Activated B cell treated with CpG ODN at 0.5 μM for 24 hours (primary cell): ENCODE data around the gene CFAP210. TPM values are rescaled to one million over a fixed set of nuclear protein-coding genes. Genes with fewer than 3 reads are reported as not detected.

Source experiments
- ATAC-seq: fragments of 200-7000 bp; cut with Tn5 transposase; one replicate; pipeline ENCODE4 v1.10.0; 2021; ENCODE audit warnings: low read depth, mild to moderate bottlenecking, moderate library complexity
- CTCF ChIA-PET: fragments of 350-600 bp; sonication (Branson Sonifier 250); formaldehyde crosslinking; loops from one replicate; lab custom pipeline; 2021; ENCODE audit warnings: antibody characterized with exemption; lab: Charles Lee
- POLR2A ChIA-PET: fragments of 350-600 bp; sonication (Branson Sonifier 250); formaldehyde crosslinking; loops from one replicate; lab custom pipeline; 2021; ENCODE audit warnings: antibody characterized with exemption; lab: Charles Lee
- DNase-seq: peaks from one replicate; pipeline ENCODE4 v3.0.0; 2022
- H3K27ac Mint-ChIP-seq: one replicate; pipeline ENCODE4 v1.8.0; 2020; ENCODE audit warnings: mixed read lengths
- H3K27me3 Mint-ChIP-seq: one replicate; pipeline ENCODE4 v1.8.0; 2021; ENCODE audit warnings: mixed read lengths
- H3K36me3 Mint-ChIP-seq: one replicate; pipeline ENCODE4 v1.8.0; 2021; ENCODE audit warnings: low read depth, mixed read lengths
- H3K4me1 Mint-ChIP-seq: one replicate; pipeline ENCODE4 v1.8.0; 2021; ENCODE audit warnings: mixed read lengths
- H3K4me3 Mint-ChIP-seq: one replicate; pipeline ENCODE4 v1.8.0; 2020; ENCODE audit warnings: mild to moderate bottlenecking, mixed read lengths
- H3K9me3 Mint-ChIP-seq: one replicate; pipeline ENCODE4 v1.8.0; 2020; ENCODE audit warnings: mixed read lengths
- intact Hi-C: fragments of 100-400 bp; cut with micrococcal nuclease; formaldehyde crosslinking; loops from one replicate; pipeline ENCODE4 v1.15.1; 2024
- total RNA-seq: library from RNA; stranded (reverse); gene quantifications from 2 replicates; pipeline ENCODE4 v1.2.3, GENCODE V29; 2022
- TF ChIP-seq, protein P1 (sequence below): fragments of 200-600 bp; IDR thresholded peaks from one replicate; pipeline ENCODE4 v1.8.0; 2022; ENCODE audit warnings: antibody characterized with exemption, mild to moderate bottlenecking

Gene CFAP210
- total RNA-seq, 1 donor from 2014 or later: not detected

GRCh38 chr2:169647496-169647895 lies 46.7 kb downstream of the CFAP210 start:
- DNase-seq (no peak), ATAC-seq (no peak)
- peaks cover 2% of the 10 kb centered on the region for H3K9me3 Mint-ChIP-seq
- TF ChIP-seq, protein P1, sequence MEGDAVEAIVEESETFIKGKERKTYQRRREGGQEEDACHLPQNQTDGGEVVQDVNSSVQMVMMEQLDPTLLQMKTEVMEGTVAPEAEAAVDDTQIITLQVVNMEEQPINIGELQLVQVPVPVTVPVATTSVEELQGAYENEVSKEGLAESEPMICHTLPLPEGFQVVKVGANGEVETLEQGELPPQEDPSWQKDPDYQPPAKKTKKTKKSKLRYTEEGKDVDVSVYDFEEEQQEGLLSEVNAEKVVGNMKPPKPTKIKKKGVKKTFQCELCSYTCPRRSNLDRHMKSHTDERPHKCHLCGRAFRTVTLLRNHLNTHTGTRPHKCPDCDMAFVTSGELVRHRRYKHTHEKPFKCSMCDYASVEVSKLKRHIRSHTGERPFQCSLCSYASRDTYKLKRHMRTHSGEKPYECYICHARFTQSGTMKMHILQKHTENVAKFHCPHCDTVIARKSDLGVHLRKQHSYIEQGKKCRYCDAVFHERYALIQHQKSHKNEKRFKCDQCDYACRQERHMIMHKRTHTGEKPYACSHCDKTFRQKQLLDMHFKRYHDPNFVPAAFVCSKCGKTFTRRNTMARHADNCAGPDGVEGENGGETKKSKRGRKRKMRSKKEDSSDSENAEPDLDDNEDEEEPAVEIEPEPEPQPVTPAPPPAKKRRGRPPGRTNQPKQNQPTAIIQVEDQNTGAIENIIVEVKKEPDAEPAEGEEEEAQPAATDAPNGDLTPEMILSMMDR: no peak
- CTCF ChIA-PET: no interaction called here
- no peak overlapping the region for H3K4me3 Mint-ChIP-seq
- H3K27ac Mint-ChIP-seq: no peak overlapping the region
- intact Hi-C loops: no loop called here
- H3K27me3 Mint-ChIP-seq: peaks cover 2% of the 10 kb centered on the region
- POLR2A ChIA-PET: interaction anchor here (0.6 kb wide), 1 partner anchor 205 kb away, joined by 5 read pairs; no protein-coding TSS in a partner anchor
- no peaks in the 10 kb centered on the region for H3K4me1 Mint-ChIP-seq
- no peaks in the 10 kb centered on the region for H3K36me3 Mint-ChIP-seq

- ATAC-seq (no peak), DNase-seq (no peak)
- intact Hi-C loops: no loop called here
- H3K4me3 Mint-ChIP-seq: no peak overlapping the region
- no peak overlapping the region for H3K27ac Mint-ChIP-seq
- ChIA-PET CTCF (no interaction called here), POLR2A (interaction anchor here (0.7 kb wide), 1 partner anchor 1234 kb away, joined by 3 read pairs; no protein-coding TSS in a partner anchor)
- H3K27me3 Mint-ChIP-seq: no peaks in the 10 kb centered on the region
- H3K9me3 Mint-ChIP-seq: peaks cover 2% of the 10 kb centered on the region
- peaks cover 9% of the 10 kb centered on the region for H3K36me3 Mint-ChIP-seq
- TF ChIP-seq, protein P1: no peak
- H3K4me1 Mint-ChIP-seq: no peaks in the 10 kb centered on the region
These were observed 50.0 kb downstream of the CFAP210 start for GRCh38 chr2:169644173-169644572.

GRCh38 chr2:169641464-169641863 lies 52.7 kb downstream of the CFAP210 start:
- intact Hi-C loops: no loop called here
- TF ChIP-seq, protein P1: no peak
- Mint-ChIP-seq H3K27ac (no peak overlapping the region), H3K36me3 (peaks cover 17% of the 10 kb centered on the region), H3K9me3 (peaks cover 2% of the 10 kb centered on the region), H3K4me1 (no peaks in the 10 kb centered on the region), H3K4me3 (no peak overlapping the region), H3K27me3 (no peaks in the 10 kb centered on the region)
- POLR2A ChIA-PET: no interaction called here
- DNase-seq (no peak), ATAC-seq (no peak)
- CTCF ChIA-PET: no interaction called here

DNA sequence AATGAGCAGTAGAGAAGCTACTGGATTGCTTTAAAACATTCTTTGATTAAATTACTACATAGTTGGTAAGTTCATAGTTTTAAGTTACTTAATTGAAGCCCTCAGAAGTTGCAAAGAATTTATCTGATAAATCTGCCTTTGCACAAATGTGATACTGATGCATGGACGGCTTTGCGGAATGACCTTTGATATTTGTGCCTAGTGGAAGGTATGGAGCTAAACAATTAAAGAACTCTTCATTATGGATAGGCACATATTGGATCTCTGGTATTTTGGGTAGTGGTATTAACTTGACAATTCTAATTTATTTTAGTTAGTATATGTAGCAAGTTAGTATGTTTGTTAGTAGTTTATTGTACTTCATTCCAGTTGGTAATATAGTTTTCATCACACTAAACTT lies 54.1 kb downstream of the CFAP210 start:
- Mint-ChIP-seq H3K4me1 (no peaks in the 10 kb centered on the region), H3K27me3 (no peaks in the 10 kb centered on the region), H3K27ac (no peak overlapping the region), H3K9me3 (peaks cover 2% of the 10 kb centered on the region), H3K36me3 (peaks cover 17% of the 10 kb centered on the region), H3K4me3 (no peak overlapping the region)
- no peak for ATAC-seq
- ChIA-PET CTCF (no interaction called here), POLR2A (no interaction called here)
- TF ChIP-seq, protein P1: no peak
- no peak for DNase-seq
- intact Hi-C loops: no loop called here

- TF ChIP-seq, protein P1: no peak
- no peak for DNase-seq
- Mint-ChIP-seq H3K27ac (no peak overlapping the region), H3K4me3 (no peak overlapping the region), H3K27me3 (no peaks in the 10 kb centered on the region), H3K9me3 (no peaks in the 10 kb centered on the region), H3K4me1 (no peaks in the 10 kb centered on the region), H3K36me3 (peaks cover 26% of the 10 kb centered on the region)
- ChIA-PET CTCF (no interaction called here), POLR2A (no interaction called here)
- intact Hi-C loops: no loop called here
- no peak for ATAC-seq
These were observed 56.6 kb downstream of the CFAP210 start for GRCh38 chr2:169637620-169638019.
